Measurements from ENCODE around the gene SERPINA6.
"Not testable (repeated sequence)": the region's sequence is repeated elsewhere in the genome, so short reads cannot be mapped to it uniquely, and the experiment has no call there.

Gene SERPINA6

GRCh38 chr14:94354638-94355185 lies 31.6 kb upstream of the SERPINA6 start:
- no peak for DNase-seq (ENCODE audit: low read depth)

- DNase-seq (ENCODE audit: low read depth): not testable (repeated sequence)
These were observed 31.1 kb upstream of the SERPINA6 start for GRCh38 chr14:94354190-94354589.

DNA sequence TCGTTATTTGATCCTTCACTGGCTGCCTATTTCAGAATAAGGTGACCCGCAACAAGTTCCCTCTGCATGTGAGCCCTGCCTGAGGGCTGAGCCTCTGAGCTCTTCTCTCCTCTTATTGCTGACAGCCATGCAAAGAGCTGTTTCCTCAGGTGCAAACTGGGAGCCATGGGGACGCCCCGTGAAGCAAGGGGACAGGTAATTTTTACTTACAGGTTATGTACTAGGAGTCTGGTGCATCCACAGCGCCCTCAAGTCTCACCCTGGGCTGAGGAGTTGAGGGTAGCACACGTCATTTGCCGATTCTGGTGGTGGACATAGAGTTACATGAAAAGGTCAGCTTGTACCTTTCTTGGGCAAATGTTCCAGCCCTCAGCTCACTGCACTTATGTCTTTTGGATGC lies 26.1 kb upstream of the SERPINA6 start:
- DNase-seq (ENCODE audit: low read depth): no peak

DNA sequence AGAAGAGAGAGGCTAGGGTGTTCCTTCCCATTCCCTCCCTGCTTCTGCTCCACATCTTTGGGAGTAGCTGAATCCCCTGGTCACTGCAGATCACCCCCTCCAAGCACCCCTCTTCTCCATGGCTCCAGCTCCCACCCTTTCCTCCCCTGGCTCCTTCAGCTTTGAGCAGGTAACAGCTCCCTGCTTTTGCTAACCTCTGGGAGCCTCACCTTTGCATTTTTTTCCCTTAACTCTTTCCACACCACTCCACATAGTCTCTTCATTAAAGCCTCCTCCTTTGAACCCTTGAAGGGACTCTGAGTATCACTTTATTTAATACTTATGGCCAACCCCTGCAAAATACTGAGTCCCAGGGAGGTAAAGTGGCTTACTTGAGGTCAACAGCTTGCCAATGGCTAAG lies 25.7 kb upstream of the SERPINA6 start:
- DNase-seq (ENCODE audit: low read depth): no peak

DNA sequence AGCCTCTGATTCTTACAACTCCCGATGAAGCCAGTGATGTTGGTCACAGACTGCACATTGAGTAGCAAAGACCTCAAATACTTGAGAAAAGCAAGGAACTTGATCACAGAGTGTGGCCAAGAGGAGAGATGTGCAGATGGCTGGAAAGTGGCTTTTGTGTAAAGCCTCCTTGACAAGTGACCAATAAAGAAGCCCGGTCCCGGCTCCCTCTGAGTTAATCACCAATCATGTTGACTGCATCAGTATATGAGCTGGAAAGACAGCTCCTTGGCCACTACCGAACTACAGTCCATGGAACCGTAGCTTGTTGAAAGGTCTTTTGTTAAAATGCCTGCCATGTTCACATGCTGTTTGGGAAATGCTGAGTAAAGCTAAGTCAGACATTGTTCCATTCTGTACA lies 23.7 kb upstream of the SERPINA6 start:
- no peak for DNase-seq (ENCODE audit: low read depth)

- peak; percentile 46 for DNase-seq (ENCODE audit: low read depth)
These were observed 23.1 kb upstream of the SERPINA6 start for GRCh38 chr14:94346065-94346786.

DNA sequence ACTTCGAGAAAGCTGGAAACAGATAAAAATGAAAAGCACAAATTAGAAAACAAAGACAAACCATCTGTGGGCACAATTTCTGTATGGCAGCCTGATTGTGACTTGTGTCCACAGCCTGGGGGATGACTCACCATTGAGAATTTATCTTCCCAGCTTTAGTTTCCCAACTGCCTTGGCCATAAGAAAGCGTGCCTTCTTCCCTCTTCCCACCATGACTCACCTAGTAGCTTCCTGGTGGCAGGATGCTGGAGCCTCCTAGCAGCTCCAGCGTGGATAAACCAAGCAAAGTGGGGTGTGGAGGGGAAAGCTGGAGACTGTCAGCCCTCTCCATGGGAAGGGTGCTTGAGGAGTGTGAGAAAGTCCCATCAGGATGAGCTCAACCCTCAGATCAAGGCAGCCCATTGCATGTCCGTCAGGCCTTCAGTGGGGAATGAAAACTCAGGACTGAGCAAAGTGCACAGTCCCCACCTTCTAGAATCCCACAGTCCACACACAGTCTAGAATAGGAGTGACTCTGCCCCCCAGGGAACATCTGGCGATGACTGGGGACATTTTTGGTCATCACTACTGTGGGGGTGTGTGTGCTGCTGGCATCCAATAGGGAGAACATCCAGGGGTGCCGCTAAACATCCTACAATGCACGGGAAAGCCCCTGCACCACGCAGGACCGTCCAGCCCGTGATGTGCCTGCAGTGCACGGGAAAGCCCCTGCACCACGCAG lies 22.4 kb upstream of the SERPINA6 start:
- DNase-seq (ENCODE audit: low read depth): no peak

GRCh38 chr14:94344389-94344788 lies 21.3 kb upstream of the SERPINA6 start:
- no peak for DNase-seq (ENCODE audit: low read depth)

- no peak for DNase-seq (ENCODE audit: low read depth)
These were observed 20.3 kb upstream of the SERPINA6 start for GRCh38 chr14:94343238-94344005.

DNA sequence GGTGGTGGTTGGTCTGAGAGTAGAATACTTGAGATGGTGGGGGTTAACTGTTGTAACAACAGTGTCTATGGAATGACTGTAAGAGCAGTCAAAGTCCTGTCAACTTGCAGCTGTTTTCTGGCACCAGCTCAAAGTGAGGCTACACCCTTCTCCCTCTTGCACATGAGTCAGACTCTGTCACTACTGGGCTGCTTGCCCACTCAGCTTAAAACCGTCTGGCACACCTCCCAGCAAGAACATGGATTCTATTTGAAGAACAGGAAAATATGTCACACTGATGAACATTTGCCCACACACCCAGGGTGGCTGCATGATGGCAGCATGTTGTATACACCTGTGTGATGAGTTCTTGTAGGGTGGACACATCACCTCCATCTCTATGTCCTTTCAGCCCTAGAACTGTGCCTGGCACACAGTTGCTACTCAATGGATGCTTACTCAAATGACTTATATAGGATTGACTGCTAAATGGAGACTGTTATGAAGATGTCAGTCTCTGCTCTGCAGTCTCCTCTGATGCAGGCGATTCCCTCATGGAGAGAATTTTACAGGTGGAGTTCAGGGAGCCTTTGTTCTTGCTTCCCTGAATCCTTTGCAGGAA lies 19.3 kb upstream of the SERPINA6 start:
- no peak for DNase-seq (ENCODE audit: low read depth)

- DNase-seq (ENCODE audit: low read depth): no peak
These were observed 18.7 kb upstream of the SERPINA6 start for GRCh38 chr14:94341656-94342333.

- DNase-seq (ENCODE audit: low read depth): no peak
These were observed 17.4 kb upstream of the SERPINA6 start for GRCh38 chr14:94340533-94340932.

DNA sequence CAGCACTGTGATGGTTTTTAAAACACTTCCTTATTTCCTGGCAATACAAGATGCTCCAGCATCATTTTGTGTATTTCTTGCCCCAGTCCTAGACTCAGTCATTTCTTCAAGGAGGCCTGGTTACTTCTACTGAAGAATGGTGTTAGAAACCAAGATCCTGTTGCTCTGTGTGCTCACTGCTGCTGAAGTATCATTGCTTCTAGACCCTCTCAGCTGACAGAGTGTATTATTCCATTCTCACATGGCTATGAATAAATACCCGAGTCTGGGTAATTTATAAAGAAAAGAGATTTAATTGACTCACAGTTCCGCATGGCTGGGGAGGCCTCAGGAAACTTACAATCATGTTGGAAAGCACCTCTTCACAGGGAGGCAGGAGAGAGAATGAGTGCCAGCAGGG lies 14.9 kb upstream of the SERPINA6 start:
- DNase-seq (ENCODE audit: low read depth): no peak

- no peak for DNase-seq (ENCODE audit: low read depth)
These were observed 14.1 kb upstream of the SERPINA6 start for GRCh38 chr14:94337274-94337673.

GRCh38 chr14:94334872-94335271 lies 11.7 kb upstream of the SERPINA6 start:
- DNase-seq (ENCODE audit: low read depth): no peak

DNA sequence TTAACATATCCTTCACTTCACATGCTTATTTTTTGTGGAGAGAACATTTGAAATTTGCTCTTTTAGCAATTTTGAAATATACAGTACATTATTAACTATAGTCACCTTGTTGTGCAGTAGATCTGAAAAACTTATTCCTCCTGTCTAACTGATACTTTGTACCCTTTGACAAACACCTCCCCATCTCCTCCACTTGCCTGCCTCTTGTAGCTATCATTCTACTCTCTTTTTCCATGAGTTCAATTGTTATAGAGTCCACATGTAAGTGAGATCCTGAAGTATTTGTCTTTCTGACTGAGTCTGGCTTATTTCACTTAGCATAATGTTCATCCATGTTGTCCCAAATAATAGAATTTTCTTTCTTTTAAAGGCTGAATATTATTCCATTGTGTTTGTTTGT lies 9.5 kb upstream of the SERPINA6 start:
- DNase-seq (ENCODE audit: low read depth): no peak

DNA sequence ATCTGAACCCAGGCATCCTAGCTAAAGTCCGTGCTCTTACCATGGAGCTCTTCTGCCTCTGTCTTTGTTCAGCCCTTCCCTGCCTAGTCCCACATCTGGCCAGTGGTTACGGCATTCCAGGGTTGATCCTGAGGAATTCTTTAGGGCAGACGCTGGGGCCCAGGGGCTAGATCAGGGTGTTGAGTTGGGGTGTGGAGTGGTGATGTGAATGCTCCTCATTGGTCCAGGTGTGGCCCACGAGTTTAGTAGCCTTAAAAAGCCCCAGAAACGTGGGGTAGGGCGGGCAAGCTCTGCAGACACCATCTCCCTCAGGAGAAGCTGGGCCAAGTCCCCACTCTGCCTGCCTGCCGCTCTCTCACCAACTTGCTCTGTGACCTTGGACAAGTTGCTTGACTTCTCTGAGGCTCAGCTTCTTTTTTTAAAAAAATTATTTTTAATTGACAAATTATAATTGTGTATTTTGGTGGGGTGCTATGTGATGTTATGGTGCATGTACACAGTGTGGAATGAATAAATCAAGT lies 9.0 kb upstream of the SERPINA6 start:
- DNase-seq (ENCODE audit: low read depth): no peak

DNA sequence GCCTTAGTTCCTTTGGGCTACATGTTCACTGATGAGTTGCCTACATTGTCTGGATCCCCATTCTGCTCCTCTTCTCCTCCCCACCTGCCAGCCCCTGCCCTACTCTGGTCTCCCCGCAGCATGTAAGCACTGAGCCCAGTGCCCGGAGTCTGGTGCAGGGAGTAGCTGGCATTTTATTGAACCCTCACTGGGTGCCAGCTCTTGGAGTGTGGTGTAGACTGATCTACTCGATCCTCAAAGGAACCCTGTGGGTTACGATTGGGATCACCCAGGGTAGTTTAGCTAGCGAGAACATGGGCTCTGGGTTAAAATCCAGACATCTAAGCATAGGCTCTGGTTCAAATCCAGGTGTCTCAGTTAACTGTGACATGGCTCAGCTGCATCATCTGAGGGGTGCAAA lies 8.3 kb upstream of the SERPINA6 start:
- no peak for DNase-seq (ENCODE audit: low read depth)

DNA sequence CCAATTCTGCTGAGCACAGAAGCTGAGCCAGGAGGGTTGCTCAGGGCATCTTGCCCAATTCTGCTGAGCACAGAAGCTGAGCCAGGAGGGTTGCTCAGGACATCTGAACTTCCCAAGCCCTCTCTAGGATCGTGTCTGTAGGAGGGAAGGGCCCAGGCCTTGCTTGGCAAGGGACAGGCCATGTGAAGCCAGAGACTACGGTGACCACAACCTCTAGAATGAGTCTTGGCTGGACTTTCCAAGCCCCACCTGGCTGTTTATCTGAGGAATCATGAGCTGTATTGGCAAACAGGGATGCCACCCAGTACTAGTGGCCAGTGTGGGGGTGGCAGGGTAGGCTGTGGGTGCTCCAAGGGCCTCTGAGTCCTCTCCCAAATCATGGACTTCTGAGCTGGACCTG lies 7.7 kb upstream of the SERPINA6 start:
- no peak for DNase-seq (ENCODE audit: low read depth)

DNA sequence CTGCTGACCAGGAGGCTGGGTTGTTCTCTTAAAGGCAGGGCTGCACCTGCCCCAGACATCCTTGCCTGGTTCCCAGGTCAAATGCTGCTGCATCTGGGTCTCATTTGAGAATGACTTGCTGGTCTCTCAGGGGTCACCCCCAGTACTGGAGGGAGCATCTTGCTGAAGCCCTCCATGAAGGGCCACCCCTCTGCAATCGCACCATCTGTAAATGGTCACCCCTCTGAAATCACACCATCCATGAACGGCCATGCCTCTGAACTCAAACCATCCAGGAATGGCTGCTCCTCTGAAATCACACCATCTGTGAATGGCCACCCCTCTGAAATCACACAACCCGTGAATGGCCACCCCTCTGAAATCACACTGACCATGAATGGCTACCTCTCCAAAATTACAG lies 7.3 kb upstream of the SERPINA6 start:
- no peak for DNase-seq (ENCODE audit: low read depth)

DNA sequence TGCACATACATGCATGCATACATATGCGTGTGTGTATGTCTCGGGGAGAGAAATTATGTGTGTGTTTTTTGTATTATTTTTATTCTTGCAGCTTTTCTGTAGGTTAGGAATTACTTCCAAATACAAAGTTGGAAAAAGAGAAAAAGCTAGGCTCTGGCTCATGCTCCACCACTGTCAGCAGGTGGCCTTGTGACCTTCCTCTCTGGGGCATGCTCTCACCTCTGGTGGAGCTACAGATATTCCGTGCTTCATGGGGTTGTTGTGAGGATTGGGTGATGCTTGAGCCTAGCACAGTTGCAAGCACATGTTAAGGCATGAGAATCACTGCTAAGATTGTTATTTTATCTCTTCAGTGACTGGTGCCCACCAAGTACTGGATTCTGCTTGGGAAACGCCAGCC lies 6.7 kb upstream of the SERPINA6 start:
- DNase-seq (ENCODE audit: low read depth): no peak

DNA sequence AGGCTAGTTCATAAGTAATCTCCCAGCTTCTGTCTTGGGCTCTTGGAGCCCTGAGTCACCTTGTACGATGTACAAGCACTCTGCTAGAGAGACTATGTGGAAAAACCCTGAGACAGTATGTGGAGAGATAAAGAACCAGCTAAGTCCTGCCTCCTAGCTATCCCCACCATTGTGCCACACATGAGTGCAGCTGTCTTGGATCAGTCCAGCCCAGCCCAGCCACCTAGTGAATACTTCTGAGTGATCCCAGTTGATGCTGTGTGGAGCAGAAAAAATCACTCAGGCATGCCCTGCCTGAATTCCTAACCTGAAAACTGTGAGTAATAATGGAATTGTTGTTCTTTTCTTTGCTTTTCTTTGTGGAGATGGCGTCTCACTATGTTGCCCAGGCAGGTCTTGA lies 5.1 kb upstream of the SERPINA6 start:
- no peak for DNase-seq (ENCODE audit: low read depth)
